SJCRH30 (cell line): Measurements from ENCODE around the gene PPP1R9B. TPM values are rescaled to one million over a fixed set of nuclear protein-coding genes. Genes with fewer than 3 reads are reported as not detected.
A peak's percentile ranks its signal among the peaks of the same experiment; 100 is the strongest.

Source experiments
- DNase-seq, 2 experiments: peaks; one replicate each; pipeline ENCODE4 v3.0.0-alpha.2; 2015 to 2020
- H3K27ac ChIP-seq: fragments of 250-450 bp; sonication (Bioruptor Pico); 2 replicates; pipeline ENCODE4 v1.5.1; 2020; ENCODE audit warnings: mild to moderate bottlenecking, moderate library complexity
- H3K27me3 ChIP-seq: fragments of 250-450 bp; sonication (Bioruptor Pico); 2 replicates; pipeline ENCODE4 v1.5.1; 2020; ENCODE audit warnings: mild to moderate bottlenecking, moderate library complexity
- H3K36me3 ChIP-seq: fragments of 250-450 bp; sonication (Bioruptor Pico); 2 replicates; pipeline ENCODE4 v1.5.1; 2020; ENCODE audit warnings: mild to moderate bottlenecking, moderate library complexity
- H3K4me1 ChIP-seq: fragments of 250-450 bp; sonication (Bioruptor Pico); 2 replicates; pipeline ENCODE4 v1.5.1; 2020; ENCODE audit warnings: mild to moderate bottlenecking, moderate library complexity
- H3K4me3 ChIP-seq: fragments of 250-450 bp; sonication (Bioruptor Pico); 2 replicates; pipeline ENCODE4 v1.5.1; 2020; ENCODE audit warnings: mild to moderate bottlenecking, moderate library complexity
- H3K9me3 ChIP-seq: fragments of 250-450 bp; sonication (Bioruptor Pico); replicated peaks from 2 replicates; pipeline ENCODE4 v1.5.1; 2020; ENCODE audit warnings: mild to moderate bottlenecking, moderate library complexity
- total RNA-seq: library from RNA; depleted of rRNA; stranded (reverse); fragments of >200 nt; shearing (Covaris generic); gene quantifications from 2 replicates; pipeline ENCODE4 v1.2.3, GENCODE V29; 2014

Gene PPP1R9B
- total RNA-seq, 1 experiment from 2014 or later: 32.1 TPM

- no peak for DNase-seq
- Histone ChIP-seq H3K27ac (no peak overlapping the region), H3K4me1 (peaks cover 13% of the 10 kb centered on the region), H3K36me3 (peaks cover 49% of the 10 kb centered on the region), H3K9me3 (no peaks in the 10 kb centered on the region), H3K27me3 (no peaks in the 10 kb centered on the region), H3K4me3 (no peak overlapping the region)
Measured at GRCh38 chr17:50171371-50172071, 21.0 kb upstream of the PPP1R9B start.

- H3K4me3 ChIP-seq: no peak overlapping the region
- no peaks in the 10 kb centered on the region for H3K27me3 ChIP-seq
- H3K36me3 ChIP-seq: peaks cover 44% of the 10 kb centered on the region
- H3K4me1 ChIP-seq: peaks cover 13% of the 10 kb centered on the region
- DNase-seq: no peak
- no peak overlapping the region for H3K27ac ChIP-seq
- no peaks in the 10 kb centered on the region for H3K9me3 ChIP-seq
Measured at GRCh38 chr17:50170662-50171370, 20.3 kb upstream of the PPP1R9B start.

GRCh38 chr17:50169881-50170459 is 19.5 kb upstream of the PPP1R9B start:
- Histone ChIP-seq H3K27me3 (no peaks in the 10 kb centered on the region), H3K4me1 (peaks cover 18% of the 10 kb centered on the region), H3K36me3 (peaks cover 37% of the 10 kb centered on the region), H3K27ac (no peak overlapping the region), H3K9me3 (no peaks in the 10 kb centered on the region), H3K4me3 (no peak overlapping the region)
- no peak for DNase-seq

GRCh38 chr17:50169121-50169764 is 18.8 kb upstream of the PPP1R9B start:
- Histone ChIP-seq H3K36me3 (peaks cover 33% of the 10 kb centered on the region), H3K27me3 (no peaks in the 10 kb centered on the region), H3K4me3 (no peak overlapping the region), H3K27ac (no peak overlapping the region), H3K4me1 (peaks cover 18% of the 10 kb centered on the region), H3K9me3 (no peaks in the 10 kb centered on the region)
- peak in 1 of 2 experiments; percentile 59 for DNase-seq

- DNase-seq: no peak
- H3K27ac ChIP-seq: no peak overlapping the region
- peaks cover 11% of the 10 kb centered on the region; the same call in 1 of the 2 replicates for H3K4me1 ChIP-seq
- no peak overlapping the region for H3K4me3 ChIP-seq
- peaks cover 33% of the 10 kb centered on the region for H3K36me3 ChIP-seq
- no peaks in the 10 kb centered on the region for H3K9me3 ChIP-seq
- H3K27me3 ChIP-seq: no peaks in the 10 kb centered on the region
Measured at GRCh38 chr17:50168319-50168718, 17.8 kb upstream of the PPP1R9B start.

- Histone ChIP-seq H3K36me3 (peaks cover 28% of the 10 kb centered on the region), H3K27me3 (no peaks in the 10 kb centered on the region), H3K9me3 (no peaks in the 10 kb centered on the region), H3K4me3 (no peak overlapping the region), H3K4me1 (peaks cover 8% of the 10 kb centered on the region; the same call in 1 of the 2 replicates), H3K27ac (no peak overlapping the region)
- DNase-seq: no peak
Measured at GRCh38 chr17:50167371-50167770, 16.9 kb upstream of the PPP1R9B start.

GRCh38 chr17:50166518-50167181 is 16.2 kb upstream of the PPP1R9B start:
- H3K27me3 ChIP-seq: no peaks in the 10 kb centered on the region
- no peaks in the 10 kb centered on the region for H3K9me3 ChIP-seq
- H3K4me1 ChIP-seq: peaks cover 12% of the 10 kb centered on the region
- DNase-seq: no peak
- H3K36me3 ChIP-seq: peaks cover 23% of the 10 kb centered on the region
- H3K27ac ChIP-seq: peak overlapping the region; percentile 94
- H3K4me3 ChIP-seq: peak overlapping the region; percentile 64

GRCh38 chr17:50165867-50166517 is 15.5 kb upstream of the PPP1R9B start, which contains the start of gene SGCA:
TSS of gene SGCA (plus strand) at chr17:50166005. CDS start at chr17:50166041, 36 bp downstream.
- DNase-seq: peak; percentile 89 to 90
- H3K9me3 ChIP-seq: no peaks in the 10 kb centered on the region
- peak within 1 kb of the TSS; percentile 94 for H3K27ac ChIP-seq
- peaks cover 21% of the 10 kb centered on the region for H3K36me3 ChIP-seq
- peak within 1 kb of the TSS; percentile 64 for H3K4me3 ChIP-seq
- no peaks in the 10 kb centered on the region for H3K27me3 ChIP-seq
- peaks cover 12% of the 10 kb centered on the region for H3K4me1 ChIP-seq

GRCh38 chr17:50165466-50165865 is 15.0 kb upstream of the PPP1R9B start:
- peak overlapping the region; percentile 94 for H3K27ac ChIP-seq
- peak overlapping the region; percentile 64 for H3K4me3 ChIP-seq
- H3K27me3 ChIP-seq: no peaks in the 10 kb centered on the region
- no peaks in the 10 kb centered on the region for H3K9me3 ChIP-seq
- H3K36me3 ChIP-seq: peaks cover 21% of the 10 kb centered on the region
- peaks cover 12% of the 10 kb centered on the region for H3K4me1 ChIP-seq
- no peak for DNase-seq

- H3K27me3 ChIP-seq: no peaks in the 10 kb centered on the region
- H3K36me3 ChIP-seq: peaks cover 19% of the 10 kb centered on the region
- peak overlapping the region; percentile 94; the same call in 1 of the 2 replicates for H3K27ac ChIP-seq
- no peak for DNase-seq
- H3K4me3 ChIP-seq: no peak overlapping the region
- peaks cover 12% of the 10 kb centered on the region for H3K4me1 ChIP-seq
- no peaks in the 10 kb centered on the region for H3K9me3 ChIP-seq
Measured at GRCh38 chr17:50165066-50165465, 14.6 kb upstream of the PPP1R9B start.

GRCh38 chr17:50164697-50164988 is 14.2 kb upstream of the PPP1R9B start:
- Histone ChIP-seq H3K4me3 (no peak overlapping the region), H3K9me3 (no peaks in the 10 kb centered on the region), H3K27me3 (no peaks in the 10 kb centered on the region), H3K4me1 (peaks cover 12% of the 10 kb centered on the region), H3K36me3 (peaks cover 14% of the 10 kb centered on the region), H3K27ac (no peak overlapping the region)
- no peak for DNase-seq

- Histone ChIP-seq H3K27ac (no peak overlapping the region), H3K9me3 (no peaks in the 10 kb centered on the region), H3K36me3 (peaks cover 11% of the 10 kb centered on the region), H3K4me3 (no peak overlapping the region), H3K4me1 (peaks cover 12% of the 10 kb centered on the region), H3K27me3 (no peaks in the 10 kb centered on the region)
- DNase-seq: peak in 1 of 2 experiments; percentile 11
Measured at GRCh38 chr17:50163843-50164696, 13.6 kb upstream of the PPP1R9B start.

- no peaks in the 10 kb centered on the region for H3K27me3 ChIP-seq
- no peaks in the 10 kb centered on the region for H3K9me3 ChIP-seq
- DNase-seq: no peak
- peaks cover 3% of the 10 kb centered on the region; the same call in 1 of the 2 replicates for H3K36me3 ChIP-seq
- H3K4me3 ChIP-seq: no peak overlapping the region
- H3K27ac ChIP-seq: no peak overlapping the region
- peaks cover 12% of the 10 kb centered on the region for H3K4me1 ChIP-seq
Measured at GRCh38 chr17:50162466-50163254, 12.2 kb upstream of the PPP1R9B start.
